ENCODE results near the gene KRTAP5-8. TPM values are rescaled to one million over a fixed set of nuclear protein-coding genes. Genes with fewer than 3 reads are reported as not detected.
"Not testable (repeated sequence)": the region's sequence is repeated elsewhere in the genome, so short reads cannot be mapped to it uniquely, and the experiment has no call there.

Gene KRTAP5-8
- total RNA-seq, 2 experiments from 2014 or later, result not detected

GRCh38 chr11:71555508-71555907 lies 17.7 kb downstream of the KRTAP5-8 start:
- intact Hi-C loops (cut with micrococcal nuclease), result no loop called here
- Mint-ChIP-seq H3K27me3 (peaks cover 18% of the 10 kb centered on the region), H3K4me3 (no peak overlapping the region), H3K36me3 (no peaks in the 10 kb centered on the region), H3K27ac (no peak overlapping the region), H3K9me3 (no peaks in the 10 kb centered on the region), H3K4me1 (ENCODE audit: low read depth) (no peaks in the 10 kb centered on the region)
- DNase-seq, result no peak
- POLR2A ChIA-PET, result no interaction called here
- CTCF ChIA-PET, result no interaction called here

GRCh38 chr11:71556018-71556417 lies 18.2 kb downstream of the KRTAP5-8 start:
- no peak for DNase-seq
- CTCF ChIA-PET, result no interaction called here
- POLR2A ChIA-PET, result no interaction called here
- Mint-ChIP-seq H3K36me3 (no peaks in the 10 kb centered on the region), H3K27me3 (peaks cover 22% of the 10 kb centered on the region), H3K4me1 (ENCODE audit: low read depth) (no peaks in the 10 kb centered on the region), H3K4me3 (no peak overlapping the region), H3K9me3 (no peaks in the 10 kb centered on the region), H3K27ac (no peak overlapping the region)
- intact Hi-C loops (cut with micrococcal nuclease), result no loop called here

- Mint-ChIP-seq H3K4me1 (ENCODE audit: low read depth) (no peaks in the 10 kb centered on the region), H3K4me3 (no peak overlapping the region), H3K9me3 (no peaks in the 10 kb centered on the region), H3K27me3 (peaks cover 28% of the 10 kb centered on the region), H3K36me3 (no peaks in the 10 kb centered on the region), H3K27ac (no peak overlapping the region)
- ChIA-PET CTCF (no interaction called here), POLR2A (no interaction called here)
- DNase-seq, result no peak
- intact Hi-C loops (cut with micrococcal nuclease), result no loop called here
These were observed 19.4 kb downstream of the KRTAP5-8 start for GRCh38 chr11:71557257-71557656.

GRCh38 chr11:71558996-71559395 lies 21.2 kb downstream of the KRTAP5-8 start:
- intact Hi-C loops (cut with micrococcal nuclease), result no loop called here
- POLR2A ChIA-PET, result no interaction called here
- CTCF ChIA-PET, result no interaction called here
- DNase-seq, result no peak
- H3K9me3 Mint-ChIP-seq, result no peaks in the 10 kb centered on the region
- no peak overlapping the region for H3K4me3 Mint-ChIP-seq
- no peak overlapping the region for H3K27ac Mint-ChIP-seq
- H3K36me3 Mint-ChIP-seq, result no peaks in the 10 kb centered on the region
- no peaks in the 10 kb centered on the region for H3K4me1 Mint-ChIP-seq (ENCODE audit: low read depth)
- H3K27me3 Mint-ChIP-seq, result peaks cover 38% of the 10 kb centered on the region

- no peak for DNase-seq
- Mint-ChIP-seq H3K27me3 (peaks cover 49% of the 10 kb centered on the region), H3K4me3 (no peak overlapping the region), H3K4me1 (ENCODE audit: low read depth) (no peaks in the 10 kb centered on the region), H3K27ac (no peak overlapping the region), H3K36me3 (no peaks in the 10 kb centered on the region), H3K9me3 (no peaks in the 10 kb centered on the region)
- ChIA-PET CTCF (no interaction called here), POLR2A (no interaction called here)
- intact Hi-C loops (cut with micrococcal nuclease), result no loop called here
These were observed 24.3 kb downstream of the KRTAP5-8 start for GRCh38 chr11:71562120-71562519.

- H3K4me1 Mint-ChIP-seq (ENCODE audit: low read depth), result no peaks in the 10 kb centered on the region
- peak; percentile 44 for DNase-seq
- H3K27ac Mint-ChIP-seq, result no peak overlapping the region
- no peaks in the 10 kb centered on the region for H3K9me3 Mint-ChIP-seq
- intact Hi-C loops (cut with micrococcal nuclease), result no loop called here
- no peak overlapping the region for H3K4me3 Mint-ChIP-seq
- ChIA-PET POLR2A (no interaction called here), CTCF (interaction anchor here (1.3 kb wide), 1 partner anchor 115 kb away, joined by 7 read pairs; the partner anchor contains the start of gene DHCR7)
- peaks cover 41% of the 10 kb centered on the region for H3K27me3 Mint-ChIP-seq
- H3K36me3 Mint-ChIP-seq, result no peaks in the 10 kb centered on the region
These were observed 25.6 kb downstream of the KRTAP5-8 start for GRCh38 chr11:71563406-71563805.

GRCh38 chr11:71564430-71564829 lies 26.6 kb downstream of the KRTAP5-8 start:
- no peak overlapping the region for H3K27ac Mint-ChIP-seq
- DNase-seq, result no peak
- peaks cover 37% of the 10 kb centered on the region for H3K27me3 Mint-ChIP-seq
- no peak overlapping the region for H3K4me3 Mint-ChIP-seq
- intact Hi-C loops (cut with micrococcal nuclease), result no loop called here
- POLR2A ChIA-PET, result no interaction called here
- CTCF ChIA-PET, result no interaction called here
- no peaks in the 10 kb centered on the region for H3K4me1 Mint-ChIP-seq (ENCODE audit: low read depth)
- no peaks in the 10 kb centered on the region for H3K9me3 Mint-ChIP-seq
- no peaks in the 10 kb centered on the region for H3K36me3 Mint-ChIP-seq

- Mint-ChIP-seq H3K4me1 (ENCODE audit: low read depth) (no peaks in the 10 kb centered on the region), H3K36me3 (no peaks in the 10 kb centered on the region), H3K27me3 (peaks cover 36% of the 10 kb centered on the region), H3K27ac (no peak within 1 kb of the TSS), H3K4me3 (no peak within 1 kb of the TSS), H3K9me3 (no peaks in the 10 kb centered on the region)
- POLR2A ChIA-PET, result no interaction called here
- CTCF ChIA-PET, result no interaction called here
- intact Hi-C loops (cut with micrococcal nuclease), result no loop called here
- DNase-seq, result no peak
These were observed 27.4 kb downstream of the KRTAP5-8 start, which contains the start of gene KRTAP5-10 for GRCh38 chr11:71565263-71565662. TSS of gene KRTAP5-10 (plus strand) at chr11:71565563. CDS start at chr11:71565588, 25 bp downstream.

GRCh38 chr11:71566081-71566620 lies 28.3 kb downstream of the KRTAP5-8 start:
- no peak overlapping the region for H3K27ac Mint-ChIP-seq
- no peaks in the 10 kb centered on the region for H3K36me3 Mint-ChIP-seq
- CTCF ChIA-PET, result no interaction called here
- peaks cover 36% of the 10 kb centered on the region for H3K27me3 Mint-ChIP-seq
- no peaks in the 10 kb centered on the region for H3K9me3 Mint-ChIP-seq
- no peak overlapping the region for H3K4me3 Mint-ChIP-seq
- H3K4me1 Mint-ChIP-seq (ENCODE audit: low read depth), result no peaks in the 10 kb centered on the region
- POLR2A ChIA-PET, result no interaction called here
- intact Hi-C loops (cut with micrococcal nuclease), result no loop called here
- no peak for DNase-seq

- DNase-seq; intact Hi-C loops (cut with micrococcal nuclease); H3K36me3 Mint-ChIP-seq; POLR2A ChIA-PET; CTCF ChIA-PET; H3K27ac Mint-ChIP-seq; H3K4me1 Mint-ChIP-seq (ENCODE audit: low read depth); H3K4me3 Mint-ChIP-seq; H3K9me3 Mint-ChIP-seq: not testable (repeated sequence)
- peaks cover 31% of the 10 kb centered on the region for H3K27me3 Mint-ChIP-seq
These were observed 29.1 kb downstream of the KRTAP5-8 start for GRCh38 chr11:71566626-71567599.

GRCh38 chr11:71567633-71568032 lies 29.8 kb downstream of the KRTAP5-8 start:
- H3K4me3 Mint-ChIP-seq; POLR2A ChIA-PET; CTCF ChIA-PET; H3K9me3 Mint-ChIP-seq; H3K36me3 Mint-ChIP-seq; H3K4me1 Mint-ChIP-seq (ENCODE audit: low read depth); DNase-seq; intact Hi-C loops (cut with micrococcal nuclease); H3K27ac Mint-ChIP-seq: not testable (repeated sequence)
- H3K27me3 Mint-ChIP-seq, result peaks cover 31% of the 10 kb centered on the region

GRCh38 chr11:71568704-71569349 lies 31.0 kb downstream of the KRTAP5-8 start:
- ChIA-PET CTCF (no interaction called here), POLR2A (no interaction called here)
- Mint-ChIP-seq H3K9me3 (no peaks in the 10 kb centered on the region), H3K36me3 (no peaks in the 10 kb centered on the region), H3K27ac (no peak overlapping the region), H3K4me3 (no peak overlapping the region), H3K27me3 (peaks cover 21% of the 10 kb centered on the region), H3K4me1 (ENCODE audit: low read depth) (no peaks in the 10 kb centered on the region)
- intact Hi-C loops (cut with micrococcal nuclease), result no loop called here
- no peak for DNase-seq

Data from activated CD4-positive, alpha-beta memory T cell treated with anti-CD3 and anti-CD28 coated beads for 36 hours (primary cell).